ENCODE data around the gene EGLN3. TPM values are rescaled to one million over a fixed set of nuclear protein-coding genes. Genes with fewer than 3 reads are reported as not detected.

The EGLN3 gene
- total RNA-seq, 1 donor from 2014 or later = 7.0 TPM

DNA sequence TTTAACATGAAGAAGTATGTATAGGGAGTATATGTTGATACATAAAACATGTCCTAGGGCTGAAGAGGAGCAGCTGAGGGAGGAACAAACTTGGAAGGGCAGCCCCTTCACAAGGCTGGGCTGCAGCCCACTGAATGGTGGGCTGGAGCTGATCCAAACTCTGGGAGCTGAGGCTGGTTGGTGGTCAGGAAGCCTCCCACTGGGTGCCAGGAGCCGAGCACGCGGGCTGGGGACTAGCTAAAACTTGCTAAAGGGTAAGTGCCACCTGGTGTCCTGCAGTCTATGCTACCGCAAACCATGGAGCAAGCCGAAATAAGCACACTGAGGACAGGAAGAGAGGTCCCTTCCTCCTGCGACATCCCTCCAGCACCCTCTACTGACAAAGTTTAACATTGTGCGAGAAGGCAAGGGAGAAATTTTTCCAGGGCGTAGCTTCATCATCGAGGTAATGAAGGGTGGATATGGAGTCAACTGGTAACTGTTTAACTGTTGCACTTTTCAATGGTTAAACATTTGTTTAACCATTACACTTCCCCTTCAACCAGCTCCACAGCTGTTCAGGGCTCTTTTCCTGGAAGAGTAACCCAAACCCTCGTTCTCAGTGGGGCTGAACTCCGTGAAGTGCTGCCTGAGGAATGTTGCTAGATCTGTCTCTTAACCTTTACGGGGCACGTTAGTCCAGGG is 42.2 kb downstream of the EGLN3 start:
- H3K4me3 ChIP-seq (ENCODE audit: low read depth, low read length) = no peak overlapping the region
- TF ChIP-seq, protein P1, sequence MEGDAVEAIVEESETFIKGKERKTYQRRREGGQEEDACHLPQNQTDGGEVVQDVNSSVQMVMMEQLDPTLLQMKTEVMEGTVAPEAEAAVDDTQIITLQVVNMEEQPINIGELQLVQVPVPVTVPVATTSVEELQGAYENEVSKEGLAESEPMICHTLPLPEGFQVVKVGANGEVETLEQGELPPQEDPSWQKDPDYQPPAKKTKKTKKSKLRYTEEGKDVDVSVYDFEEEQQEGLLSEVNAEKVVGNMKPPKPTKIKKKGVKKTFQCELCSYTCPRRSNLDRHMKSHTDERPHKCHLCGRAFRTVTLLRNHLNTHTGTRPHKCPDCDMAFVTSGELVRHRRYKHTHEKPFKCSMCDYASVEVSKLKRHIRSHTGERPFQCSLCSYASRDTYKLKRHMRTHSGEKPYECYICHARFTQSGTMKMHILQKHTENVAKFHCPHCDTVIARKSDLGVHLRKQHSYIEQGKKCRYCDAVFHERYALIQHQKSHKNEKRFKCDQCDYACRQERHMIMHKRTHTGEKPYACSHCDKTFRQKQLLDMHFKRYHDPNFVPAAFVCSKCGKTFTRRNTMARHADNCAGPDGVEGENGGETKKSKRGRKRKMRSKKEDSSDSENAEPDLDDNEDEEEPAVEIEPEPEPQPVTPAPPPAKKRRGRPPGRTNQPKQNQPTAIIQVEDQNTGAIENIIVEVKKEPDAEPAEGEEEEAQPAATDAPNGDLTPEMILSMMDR (conservative IDR thresholded peaks at IDR 0.05; ENCODE audit: low read depth, low read length) = peak; percentile 73
- peak; percentile 67 for DNase-seq (ENCODE audit: low read depth)

DNA sequence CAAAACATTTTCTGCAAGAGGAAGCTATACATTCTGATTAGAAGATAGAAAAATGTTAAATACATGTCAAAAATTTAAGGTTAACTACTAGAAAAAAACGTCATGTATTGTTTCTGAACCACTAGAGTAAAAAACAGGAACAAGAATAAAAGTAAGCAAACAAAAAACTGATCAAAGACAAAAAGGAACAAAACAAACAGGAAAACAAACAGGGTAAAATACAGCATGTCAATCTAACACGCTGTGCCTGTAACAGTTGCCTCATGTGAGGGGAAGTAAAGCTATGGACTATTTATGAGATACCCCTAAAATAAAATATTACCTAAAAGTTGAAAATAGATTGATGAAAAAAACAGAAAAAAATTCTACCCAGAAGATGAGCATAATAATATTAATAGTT is 43.9 kb downstream of the EGLN3 start:
- TF ChIP-seq, protein P1 (conservative IDR thresholded peaks at IDR 0.05; ENCODE audit: low read depth, low read length) = no peak
- no peak for DNase-seq (ENCODE audit: low read depth)
- no peak overlapping the region for H3K4me3 ChIP-seq (ENCODE audit: low read depth, low read length)

DNA sequence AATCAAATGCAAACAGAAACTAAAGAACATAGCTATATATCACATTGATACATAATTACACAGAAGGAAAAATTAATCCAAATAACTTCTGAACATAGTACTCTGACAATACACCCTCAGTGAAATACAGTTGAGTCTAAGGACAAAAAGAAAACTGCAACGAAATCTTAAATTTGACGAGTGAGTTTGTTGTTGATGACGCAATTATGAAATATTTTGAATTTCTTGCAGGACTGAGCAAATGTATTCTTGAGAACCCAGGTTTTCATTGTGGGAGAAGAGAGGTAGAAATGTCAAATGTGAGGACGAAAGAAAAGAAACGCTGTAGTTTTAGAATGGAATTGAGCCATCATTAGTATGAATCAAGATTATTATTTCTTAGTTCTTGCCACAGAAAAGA is 46.3 kb downstream of the EGLN3 start:
- TF ChIP-seq, protein P1 (conservative IDR thresholded peaks at IDR 0.05; ENCODE audit: low read depth, low read length) = no peak
- no peak for DNase-seq (ENCODE audit: low read depth)
- no peak overlapping the region for H3K4me3 ChIP-seq (ENCODE audit: low read depth, low read length)

DNA sequence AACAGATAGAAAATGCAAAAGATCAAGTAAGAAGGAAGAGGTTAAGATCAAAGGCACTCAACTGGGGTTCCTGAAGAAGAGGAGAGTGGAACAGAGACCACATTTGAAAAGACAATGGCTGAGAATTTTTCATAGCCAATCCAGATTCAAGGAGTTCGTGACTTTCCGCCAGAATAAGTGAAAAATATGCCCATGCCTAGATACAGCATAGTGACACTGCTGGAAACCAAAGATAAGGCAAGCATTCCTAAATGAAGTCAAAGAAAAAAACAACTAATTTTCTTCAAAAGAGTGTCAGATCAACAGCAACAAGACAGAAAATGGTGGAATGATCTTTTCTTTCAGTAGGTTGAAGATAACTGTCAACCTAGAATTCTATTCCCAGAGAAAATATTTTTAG is 47.5 kb downstream of the EGLN3 start:
- no peak overlapping the region for H3K4me3 ChIP-seq (ENCODE audit: low read depth, low read length)
- TF ChIP-seq, protein P1 (conservative IDR thresholded peaks at IDR 0.05; ENCODE audit: low read depth, low read length) = no peak

DNA sequence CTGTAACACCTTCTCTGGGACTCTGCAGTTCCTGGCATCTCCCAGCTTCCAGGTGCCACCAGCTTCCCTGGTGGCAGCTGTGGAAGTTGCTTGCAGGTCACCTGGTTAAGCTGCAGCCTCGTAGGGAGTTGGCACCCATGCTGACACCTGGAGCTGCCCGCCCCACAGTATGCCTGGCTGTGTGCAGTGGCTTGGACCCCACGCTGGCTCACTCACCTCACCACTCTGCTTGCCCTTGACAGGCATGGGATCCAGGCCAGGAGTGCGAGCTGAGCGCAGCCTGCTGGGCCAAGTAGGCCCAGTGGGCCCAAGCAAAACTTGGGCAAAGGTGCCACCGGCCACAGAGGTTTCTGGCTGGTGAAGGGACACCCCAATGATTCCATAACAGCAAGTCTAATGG is 48.5 kb downstream of the EGLN3 start:
- no peak overlapping the region for H3K4me3 ChIP-seq (ENCODE audit: low read depth, low read length)
- TF ChIP-seq, protein P1 (conservative IDR thresholded peaks at IDR 0.05; ENCODE audit: low read depth, low read length) = no peak
- DNase-seq (ENCODE audit: low read depth) = no peak

More for the DNA sequence above, 47.5 kb downstream of the EGLN3 start:
- DNase-seq (ENCODE audit: low read depth) = no peak

DNA sequence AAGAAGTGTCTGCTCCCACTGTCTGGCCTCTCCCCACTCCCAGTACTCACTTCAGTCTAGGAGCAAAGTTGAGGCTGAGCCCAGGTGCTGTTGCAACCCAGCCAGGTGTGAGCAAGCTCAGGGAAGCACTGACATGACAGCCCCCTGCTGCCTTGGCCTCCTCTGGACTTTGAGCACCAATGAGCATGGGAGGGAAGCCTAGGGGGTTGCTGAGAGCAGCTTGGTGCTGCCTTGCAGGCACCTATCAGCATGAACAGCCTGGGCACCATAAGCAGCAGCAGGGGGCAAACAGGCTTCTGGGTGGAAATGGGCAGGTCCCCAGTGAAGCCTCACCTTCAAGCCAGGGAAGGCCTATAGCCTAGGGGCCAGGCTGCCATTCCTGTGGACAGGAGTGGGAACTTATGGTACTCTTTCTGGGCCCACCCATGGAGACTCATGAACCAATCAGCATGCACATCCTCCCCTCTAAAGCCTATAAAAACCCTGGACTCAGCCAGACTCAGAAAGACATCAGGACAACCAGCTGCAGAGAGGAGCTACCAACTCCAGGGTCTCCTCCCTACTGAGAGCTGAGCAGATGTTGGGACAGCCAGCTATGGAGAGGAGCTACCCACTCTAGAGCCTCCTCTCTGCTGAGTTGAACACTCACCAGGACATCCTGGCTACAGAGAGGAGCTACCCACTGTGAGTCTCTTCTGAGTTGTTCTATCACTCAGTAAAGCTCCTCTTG is 49.3 kb downstream of the EGLN3 start:
- TF ChIP-seq, protein P1 (conservative IDR thresholded peaks at IDR 0.05; ENCODE audit: low read depth, low read length) = no peak
- no peak overlapping the region for H3K4me3 ChIP-seq (ENCODE audit: low read depth, low read length)
- DNase-seq (ENCODE audit: low read depth) = no peak
